SK-N-SH (cell line): ENCODE data around the gene LGALS3. TPM values are rescaled to one million over a fixed set of nuclear protein-coding genes. Genes with fewer than 3 reads are reported as not detected.

Experiments used
- CTCF ChIA-PET: fragments of 300-600, 350-600 bp; formaldehyde crosslinking; extraction: SDS; loops from one replicate; lab custom pipeline; 2021; lab: Yijun Ruan, JAX
- POLR2A ChIA-PET: fragments of 350-600 bp; sonication (Branson Sonifier 250); formaldehyde crosslinking; extraction: SDS; loops from one replicate; lab custom pipeline; 2020; ENCODE audit warnings: antibody characterized with exemption, inconsistent platforms; lab: Yijun Ruan, JAX
- DNase-seq: peaks from one replicate; pipeline ENCODE4 v3.0.0; 2012
- H2AFZ ChIP-seq: fragments of 200-600 bp; sonication (generic); 2 replicates; pipeline ENCODE4 v1.8.1; 2016; ENCODE audit warnings: antibody characterized with exemption, mild to moderate bottlenecking, low read depth
- H3F3A ChIP-seq: fragments of 200-600 bp; sonication (generic); replicated peaks from 2 replicates; pipeline ENCODE3; 2016; ENCODE audit warnings: antibody characterized with exemption, mild to moderate bottlenecking; ENCODE audit not compliant: insufficient read depth
- H3K27ac ChIP-seq, 2 experiments: fragments of 200-500 bp in 1 of 2; fragments of 200-600 bp in 1 of 2; sonication (Bioruptor generic) in 1 of 2; sonication (generic), shearing (Covaris generic) in 1 of 2; 2 replicates each; pipeline versions ENCODE4 v1.5.1 to v1.6.1; 2014 to 2016; ENCODE audit warnings: low read depth in 2 of 2, inconsistent platforms in 1 of 2, low read length in 1 of 2, mild to moderate bottlenecking in 1 of 2, mixed read lengths in 1 of 2
- H3K27me3 ChIP-seq: fragments of 200-600 bp; sonication (generic), shearing (Covaris generic); 2 replicates; pipeline ENCODE4 v1.6.1; 2016; ENCODE audit warnings: mixed run types; ENCODE audit not compliant: insufficient read depth
- H3K36me3 ChIP-seq, 2 experiments: fragments of 200-500 bp in 1 of 2; fragments of 200-600 bp in 1 of 2; sonication (Bioruptor generic) in 1 of 2; sonication (generic) in 1 of 2; replicated peaks in 1 of 2; 2 replicates each; pipeline versions ENCODE3 to v1.5.1; 2014 to 2016; ENCODE audit warnings: low read length in 1 of 2, mild to moderate bottlenecking in 1 of 2; ENCODE audit not compliant: insufficient read depth in 2 of 2, control insufficient read depth in 1 of 2
- H3K4me1 ChIP-seq, 2 experiments: fragments of 200-500 bp in 1 of 2; fragments of 200-600 bp in 1 of 2; sonication (Bioruptor generic) in 1 of 2; sonication (generic), shearing (Covaris generic) in 1 of 2; 2 replicates each; pipeline versions ENCODE4 v1.5.1 to v1.6.1; 2014 to 2016; ENCODE audit warnings: low read depth in 1 of 2, low read length in 1 of 2, mixed run types in 1 of 2; ENCODE audit not compliant: insufficient read depth in 2 of 2, control insufficient read depth in 1 of 2
- H3K4me2 ChIP-seq: fragments of 200-600 bp; sonication (generic), shearing (Covaris generic); 2 replicates; pipeline ENCODE4 v1.6.1; 2017; ENCODE audit warnings: mixed run types
- H3K4me3 ChIP-seq, 2 experiments: fragments of 200-500 bp in 1 of 2; fragments of 200-600 bp in 1 of 2; sonication (Bioruptor generic) in 1 of 2; sonication (generic), shearing (Covaris generic) in 1 of 2; 2 replicates each; pipeline versions ENCODE4 v1.5.1 to v1.8.1; 2014 to 2016; ENCODE audit warnings: low read depth in 2 of 2, inconsistent platforms in 1 of 2, low read length in 1 of 2, mild to moderate bottlenecking in 1 of 2, mixed read lengths in 1 of 2, moderate library complexity in 1 of 2
- H3K79me2 ChIP-seq: fragments of 200-600 bp; sonication (generic); 2 replicates; pipeline ENCODE4 v1.8.1; 2017; ENCODE audit warnings: mild to moderate bottlenecking; ENCODE audit not compliant: insufficient read depth
- H3K9ac ChIP-seq: fragments of 200-600 bp; sonication (generic); 2 replicates; pipeline ENCODE4 v1.6.1; 2017; ENCODE audit warnings: mixed run types
- H3K9me2 ChIP-seq: fragments of 200-600 bp; sonication (generic); 2 replicates; pipeline ENCODE4 v1.6.1; 2017; ENCODE audit warnings: mixed run types
- H3K9me3 ChIP-seq: fragments of 200-600 bp; sonication (generic); 2 replicates; pipeline ENCODE4 v1.6.1; 2017; ENCODE audit warnings: mixed run types, mild to moderate bottlenecking, moderate library complexity
- H4K20me1 ChIP-seq: fragments of 200-600 bp; sonication (generic); 2 replicates; pipeline ENCODE4 v1.6.1; 2017; ENCODE audit warnings: mild to moderate bottlenecking, mixed run types; ENCODE audit not compliant: insufficient read depth
- CHD2 ChIP-seq: fragments of 150-350 bp; IDR thresholded peaks from 2 replicates; pipeline ENCODE4 v1.6.1; 2018; ENCODE audit warnings: low read length; ENCODE audit not compliant: partially characterized antibody
- ELF1 ChIP-seq: IDR thresholded peaks from 2 replicates; pipeline ENCODE4 v1.4.0; 2012
- EP300 ChIP-seq, 2 experiments: IDR thresholded peaks; 2 replicates each; pipeline versions ENCODE4 v1.4.0 to v1.6.1; 2012; ENCODE audit warnings: borderline replicate concordance in 1 of 2, low read depth in 1 of 2, low read length in 1 of 2
- EZH2phosphoT487 ChIP-seq: fragments of 200-600 bp; sonication (generic); IDR thresholded peaks from 2 replicates; pipeline ENCODE4 v1.6.1; 2017; ENCODE audit warnings: low read depth, mixed run types, mild to moderate bottlenecking, antibody characterized with exemption, moderate library complexity, borderline replicate concordance
- FOSL2 ChIP-seq: IDR thresholded peaks from 2 replicates; pipeline ENCODE4 v1.4.0; 2012; ENCODE audit warnings: low read depth, mild to moderate bottlenecking, moderate library complexity, borderline replicate concordance
- FOXM1 ChIP-seq: IDR thresholded peaks from 2 replicates; pipeline ENCODE4 v1.4.0; 2012; ENCODE audit warnings: low read depth, mild to moderate bottlenecking
- JUND ChIP-seq: IDR thresholded peaks from 2 replicates; pipeline ENCODE4 v1.4.0; 2012
- MEF2A ChIP-seq: IDR thresholded peaks from 2 replicates; pipeline ENCODE4 v1.4.0; 2012; ENCODE audit warnings: low read depth, borderline replicate concordance
- MXI1 ChIP-seq: IDR thresholded peaks from 2 replicates; pipeline ENCODE4 v1.6.1; 2012; ENCODE audit warnings: mild to moderate bottlenecking, low read depth, low read length, improper control_type of control experiment
- NFIC ChIP-seq: IDR thresholded peaks from 2 replicates; pipeline ENCODE4 v1.4.0; 2012; ENCODE audit warnings: borderline replicate concordance
- POLR2AphosphoS5 ChIP-seq: IDR thresholded peaks from 2 replicates; pipeline ENCODE4 v1.6.1; 2012; ENCODE audit warnings: low read depth, low read length
- RAD21 ChIP-seq: IDR thresholded peaks from 2 replicates; pipeline ENCODE4 v1.6.1; 2012; ENCODE audit warnings: mild to moderate bottlenecking, low read length
- RXRA ChIP-seq: IDR thresholded peaks from 2 replicates; pipeline ENCODE4 v1.4.0; 2012; ENCODE audit warnings: low read depth, mild to moderate bottlenecking, borderline replicate concordance
- SMC3 ChIP-seq: IDR thresholded peaks from 2 replicates; pipeline ENCODE4 v1.6.1; 2012; ENCODE audit warnings: low read depth, low read length, improper control_type of control experiment
- TAF1 ChIP-seq: IDR thresholded peaks from 2 replicates; pipeline ENCODE4 v1.6.1; 2012; ENCODE audit warnings: low read depth, mild to moderate bottlenecking, low read length, moderate library complexity, borderline replicate concordance
- USF1 ChIP-seq: IDR thresholded peaks from 2 replicates; pipeline ENCODE4 v1.4.0; 2012; ENCODE audit warnings: low read depth, borderline replicate concordance
- ZBTB33 ChIP-seq: IDR thresholded peaks from 2 replicates; pipeline ENCODE4 v1.4.0; 2012; ENCODE audit warnings: low read depth, borderline replicate concordance
- WGBS: methylation state at CpG from one replicate; pipeline ENCODE4 v1.1.6; 2017; ENCODE audit warnings: low lambda C conversion rate; 5-methylcytosine and 5-hydroxymethylcytosine counted together
- polyA plus RNA-seq, 3 experiments: library from polyadenylated mRNA; depleted of rRNA; stranded (reverse); fragments of >200 nt; gene quantifications; 2 replicates each; pipeline ENCODE4 v1.2.3, GENCODE V29; 2012
- TF ChIP-seq, protein P1 (sequence below): IDR thresholded peaks from 2 replicates; pipeline ENCODE4 v1.4.0; 2012; ENCODE audit warnings: low read depth
- TF ChIP-seq, protein P2 (sequence below): fragments of 200-600 bp; sonication (generic); IDR thresholded peaks from 2 replicates; pipeline ENCODE4 v1.6.1; 2017; ENCODE audit warnings: antibody characterized with exemption, mild to moderate bottlenecking, moderate library complexity

The LGALS3 gene
- polyA plus RNA-seq, 1 of the 3 experiments (the other 2 are of a cell fraction) = 59.8 TPM

DNA sequence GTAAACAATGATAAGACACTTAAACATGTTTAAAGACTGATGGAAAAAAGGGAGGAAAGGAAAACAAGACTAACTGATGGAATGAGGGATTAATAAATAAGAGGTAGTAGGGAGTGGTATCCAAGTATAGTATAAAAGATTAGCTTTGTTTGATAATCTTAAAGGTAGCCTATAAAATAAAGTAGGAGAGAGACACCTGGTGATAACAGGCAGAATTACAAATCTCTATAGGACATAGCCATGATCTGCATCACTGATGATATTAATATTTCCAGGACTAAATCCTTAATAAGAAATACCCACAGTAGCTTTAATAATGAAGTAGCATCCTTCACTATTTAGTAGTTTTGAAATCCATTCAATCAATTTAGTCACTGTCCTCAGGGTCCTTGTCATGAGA, 31.9 kb downstream of the LGALS3 start:
- Histone ChIP-seq H2AFZ (peak overlapping the region; percentile 57), H3K4me3 (no peak overlapping the region), H3K27ac (no peak overlapping the region), H3K36me3 (peaks cover 15 to 26% of the 10 kb centered on the region in 2 experiments), H3K9me2 (no peaks in the 10 kb centered on the region), H3K9ac (no peak overlapping the region), H3K4me2 (no peak overlapping the region), H4K20me1 (no peaks in the 10 kb centered on the region), H3K27me3 (no peaks in the 10 kb centered on the region), H3F3A (no peaks in the 10 kb centered on the region), H3K79me2 (peaks cover 4% of the 10 kb centered on the region; the same call in 1 of the 2 replicates), H3K4me1 (no peaks in the 10 kb centered on the region), H3K9me3 (no peaks in the 10 kb centered on the region)
- peak; percentile 50 for DNase-seq
- ChIA-PET CTCF (interaction anchor here (0.6 to 4.3 kb wide), 34 partner anchors 8 to 273 kb away, joined by 3 to 50 read pairs (median 5); partner anchors contain the start of genes LGALS3 and MAPK1IP1L), POLR2A (interaction anchor here (0.5 to 1.2 kb wide), 3 partner anchors 71 to 110 kb away, joined by 3 read pairs; partner anchors contain the start of gene MAPK1IP1L)
- TF ChIP-seq MXI1 = no peak
- TF ChIP-seq, protein P1, sequence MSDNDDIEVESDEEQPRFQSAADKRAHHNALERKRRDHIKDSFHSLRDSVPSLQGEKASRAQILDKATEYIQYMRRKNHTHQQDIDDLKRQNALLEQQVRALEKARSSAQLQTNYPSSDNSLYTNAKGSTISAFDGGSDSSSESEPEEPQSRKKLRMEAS = no peak
- TF ChIP-seq FOSL2 = no peak
- TF ChIP-seq ELF1 = no peak
- no peak for TF ChIP-seq EZH2phosphoT487
- TF ChIP-seq SMC3 = peak; percentile 66
- TF ChIP-seq CHD2 = no peak
- TF ChIP-seq RAD21 = peak; percentile 82
- TF ChIP-seq EP300 (IDR thresholded peaks at IDR 0.05; ENCODE audit: borderline replicate concordance in 1 of 2, low read depth in 1 of 2, low read length in 1 of 2) = no peak
- TF ChIP-seq, protein P2, sequence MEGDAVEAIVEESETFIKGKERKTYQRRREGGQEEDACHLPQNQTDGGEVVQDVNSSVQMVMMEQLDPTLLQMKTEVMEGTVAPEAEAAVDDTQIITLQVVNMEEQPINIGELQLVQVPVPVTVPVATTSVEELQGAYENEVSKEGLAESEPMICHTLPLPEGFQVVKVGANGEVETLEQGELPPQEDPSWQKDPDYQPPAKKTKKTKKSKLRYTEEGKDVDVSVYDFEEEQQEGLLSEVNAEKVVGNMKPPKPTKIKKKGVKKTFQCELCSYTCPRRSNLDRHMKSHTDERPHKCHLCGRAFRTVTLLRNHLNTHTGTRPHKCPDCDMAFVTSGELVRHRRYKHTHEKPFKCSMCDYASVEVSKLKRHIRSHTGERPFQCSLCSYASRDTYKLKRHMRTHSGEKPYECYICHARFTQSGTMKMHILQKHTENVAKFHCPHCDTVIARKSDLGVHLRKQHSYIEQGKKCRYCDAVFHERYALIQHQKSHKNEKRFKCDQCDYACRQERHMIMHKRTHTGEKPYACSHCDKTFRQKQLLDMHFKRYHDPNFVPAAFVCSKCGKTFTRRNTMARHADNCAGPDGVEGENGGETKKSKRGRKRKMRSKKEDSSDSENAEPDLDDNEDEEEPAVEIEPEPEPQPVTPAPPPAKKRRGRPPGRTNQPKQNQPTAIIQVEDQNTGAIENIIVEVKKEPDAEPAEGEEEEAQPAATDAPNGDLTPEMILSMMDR = peak; percentile 77

DNA sequence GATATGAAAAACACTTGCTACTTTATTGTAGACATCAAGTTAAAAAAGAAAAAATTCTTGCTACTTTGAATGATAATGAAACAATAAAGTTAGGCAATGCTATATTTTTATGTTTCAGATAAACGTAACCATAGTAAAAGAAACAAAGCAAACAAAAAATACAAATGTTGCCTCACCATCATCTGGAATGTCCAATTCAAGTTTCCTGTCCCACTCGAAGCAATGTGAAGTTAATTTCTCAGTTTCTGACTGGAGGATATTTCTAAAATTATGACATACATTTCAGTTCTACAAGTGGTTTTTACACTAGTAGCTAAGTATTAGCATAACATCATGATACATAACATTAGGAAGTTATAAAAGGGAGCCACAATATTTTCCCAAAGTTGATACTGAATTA, 41.5 kb downstream of the LGALS3 start:
- POLR2A ChIA-PET = no interaction called here
- H3K36me3 ChIP-seq = peaks cover 8 to 27% of the 10 kb centered on the region in 2 experiments
- TF ChIP-seq POLR2AphosphoS5 (no peak), NFIC (no peak), MXI1 (no peak), SMC3 (no peak), RXRA (no peak), ZBTB33 (no peak), EP300 (IDR thresholded peaks at IDR 0.05; ENCODE audit: borderline replicate concordance in 1 of 2, low read depth in 1 of 2, low read length in 1 of 2) (no peak), TAF1 (no peak), CHD2 (no peak), MEF2A (no peak), ELF1 (no peak), USF1 (no peak), FOXM1 (no peak), JUND (no peak), FOSL2 (no peak)
- TF ChIP-seq, protein P2 = no peak
- TF ChIP-seq, protein P1 = no peak
- TF ChIP-seq, all 33 proteins: peak for 0
- H3K79me2 ChIP-seq = no peaks in the 10 kb centered on the region
- no peak for DNase-seq
- CTCF ChIA-PET = interaction anchor here (1.1 to 1.7 kb wide), 3 partner anchors 10 to 119 kb away, joined by 4 to 6 read pairs (median 4); partner anchors contain the start of gene MAPK1IP1L
- H3K9ac ChIP-seq = no peak overlapping the region
- H3K9me2 ChIP-seq = no peaks in the 10 kb centered on the region
- H3K4me3 ChIP-seq = no peak overlapping the region
- no peaks in the 10 kb centered on the region for H4K20me1 ChIP-seq
- 79% methylated on average over 2 of the region's 2 CpGs for WGBS
- H3K4me2 ChIP-seq = no peak overlapping the region
- no peak overlapping the region for H3K27ac ChIP-seq
- H2AFZ ChIP-seq = 0 out of 2 replicates have a peak overlapping the region, but pooled peaks have one; percentile 1
- H3K9me3 ChIP-seq = no peaks in the 10 kb centered on the region
- no peaks in the 10 kb centered on the region for H3K27me3 ChIP-seq
- H3F3A ChIP-seq = no peaks in the 10 kb centered on the region
- H3K4me1 ChIP-seq = no peaks in the 10 kb centered on the region
